ENCODE results near the gene IL22RA2. TPM values are rescaled to one million over a fixed set of nuclear protein-coding genes. Genes with fewer than 3 reads are reported as not detected.

IL22RA2 gene
- total RNA-seq, 1 donor from 2014 or later, result not detected

GRCh38 chr6:137099689-137100403, 73.6 kb downstream of the IL22RA2 start:
- H3K4me3 Mint-ChIP-seq (ENCODE audit: unreplicated experiment), result no peak overlapping the region
- Histone ChIP-seq H4K20me1 (ENCODE audit: insufficient read depth, low read length) (no peaks in the 10 kb centered on the region), H3K27me3 (ENCODE audit: insufficient read depth, low read length) (no peaks in the 10 kb centered on the region), H3K4me1 (ENCODE audit: insufficient read depth, low read length) (no peaks in the 10 kb centered on the region), H3K36me3 (ENCODE audit: insufficient read depth, low read length) (no peaks in the 10 kb centered on the region), H3K27ac (ENCODE audit: low read depth, low read length) (no peak overlapping the region), H3K9ac (ENCODE audit: low read length) (no peak overlapping the region), H2AFZ (ENCODE audit: low read depth, low read length) (no peak overlapping the region), H3K79me2 (ENCODE audit: insufficient read depth, low read length) (no peaks in the 10 kb centered on the region), H3K4me2 (ENCODE audit: low read length) (no peak overlapping the region), H3K4me3 (ENCODE audit: insufficient read depth, low read depth, low read length) (no peak overlapping the region), H3K9me3 (ENCODE audit: insufficient read depth, low read depth, low read length) (no peaks in the 10 kb centered on the region)
- no peak for DNase-seq (ENCODE audit: low read depth)
- H3K4me1 Mint-ChIP-seq (ENCODE audit: low read depth, unreplicated experiment), result no peaks in the 10 kb centered on the region
- H3K27ac Mint-ChIP-seq (ENCODE audit: unreplicated experiment), result no peak overlapping the region
- FAIRE-seq, result no peak
- no peaks in the 10 kb centered on the region for H3K36me3 Mint-ChIP-seq (ENCODE audit: low read depth, unreplicated experiment)
- peaks cover 3% of the 10 kb centered on the region for H3K9me3 Mint-ChIP-seq (ENCODE audit: unreplicated experiment)
- TF ChIP-seq EZH2 (IDR thresholded peaks at IDR 0.05; ENCODE audit: insufficient read depth, low read length), result no peak
- TF ChIP-seq, protein P1, sequence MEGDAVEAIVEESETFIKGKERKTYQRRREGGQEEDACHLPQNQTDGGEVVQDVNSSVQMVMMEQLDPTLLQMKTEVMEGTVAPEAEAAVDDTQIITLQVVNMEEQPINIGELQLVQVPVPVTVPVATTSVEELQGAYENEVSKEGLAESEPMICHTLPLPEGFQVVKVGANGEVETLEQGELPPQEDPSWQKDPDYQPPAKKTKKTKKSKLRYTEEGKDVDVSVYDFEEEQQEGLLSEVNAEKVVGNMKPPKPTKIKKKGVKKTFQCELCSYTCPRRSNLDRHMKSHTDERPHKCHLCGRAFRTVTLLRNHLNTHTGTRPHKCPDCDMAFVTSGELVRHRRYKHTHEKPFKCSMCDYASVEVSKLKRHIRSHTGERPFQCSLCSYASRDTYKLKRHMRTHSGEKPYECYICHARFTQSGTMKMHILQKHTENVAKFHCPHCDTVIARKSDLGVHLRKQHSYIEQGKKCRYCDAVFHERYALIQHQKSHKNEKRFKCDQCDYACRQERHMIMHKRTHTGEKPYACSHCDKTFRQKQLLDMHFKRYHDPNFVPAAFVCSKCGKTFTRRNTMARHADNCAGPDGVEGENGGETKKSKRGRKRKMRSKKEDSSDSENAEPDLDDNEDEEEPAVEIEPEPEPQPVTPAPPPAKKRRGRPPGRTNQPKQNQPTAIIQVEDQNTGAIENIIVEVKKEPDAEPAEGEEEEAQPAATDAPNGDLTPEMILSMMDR (IDR thresholded peaks at IDR 0.05; ENCODE audit: insufficient read depth, low read depth, low read length), result no peak
- H3K27me3 Mint-ChIP-seq (ENCODE audit: low read depth, unreplicated experiment), result no peaks in the 10 kb centered on the region

GRCh38 chr6:137097526-137097925, 75.9 kb downstream of the IL22RA2 start:
- no peak overlapping the region for H3K9ac ChIP-seq (ENCODE audit: low read length)
- Mint-ChIP-seq H3K4me1 (ENCODE audit: low read depth, unreplicated experiment) (no peaks in the 10 kb centered on the region), H3K27me3 (ENCODE audit: low read depth, unreplicated experiment) (no peaks in the 10 kb centered on the region), H3K27ac (ENCODE audit: unreplicated experiment) (no peak overlapping the region), H3K4me3 (ENCODE audit: unreplicated experiment) (no peak overlapping the region), H3K9me3 (ENCODE audit: unreplicated experiment) (no peaks in the 10 kb centered on the region), H3K36me3 (ENCODE audit: low read depth, unreplicated experiment) (no peaks in the 10 kb centered on the region)
- DNase-seq (ENCODE audit: low read depth) (no peak), FAIRE-seq (no peak)
- no peak for TF ChIP-seq EZH2 (IDR thresholded peaks at IDR 0.05; ENCODE audit: insufficient read depth, low read length)
- TF ChIP-seq, protein P1 (IDR thresholded peaks at IDR 0.05; ENCODE audit: insufficient read depth, low read depth, low read length), result no peak
- H3K4me2 ChIP-seq (ENCODE audit: low read length), result no peak overlapping the region
- H3K9me3 ChIP-seq (ENCODE audit: insufficient read depth, low read depth, low read length), result no peaks in the 10 kb centered on the region
- no peak overlapping the region for H2AFZ ChIP-seq (ENCODE audit: low read depth, low read length)
- H3K4me1 ChIP-seq (ENCODE audit: insufficient read depth, low read length), result no peaks in the 10 kb centered on the region
- H3K27ac ChIP-seq (ENCODE audit: low read depth, low read length), result no peak overlapping the region
- no peak overlapping the region for H3K4me3 ChIP-seq (ENCODE audit: insufficient read depth, low read depth, low read length)
- H3K27me3 ChIP-seq (ENCODE audit: insufficient read depth, low read length), result no peaks in the 10 kb centered on the region
- no peaks in the 10 kb centered on the region for H3K79me2 ChIP-seq (ENCODE audit: insufficient read depth, low read length)
- H4K20me1 ChIP-seq (ENCODE audit: insufficient read depth, low read length), result no peaks in the 10 kb centered on the region
- H3K36me3 ChIP-seq (ENCODE audit: insufficient read depth, low read length), result no peaks in the 10 kb centered on the region

DNA sequence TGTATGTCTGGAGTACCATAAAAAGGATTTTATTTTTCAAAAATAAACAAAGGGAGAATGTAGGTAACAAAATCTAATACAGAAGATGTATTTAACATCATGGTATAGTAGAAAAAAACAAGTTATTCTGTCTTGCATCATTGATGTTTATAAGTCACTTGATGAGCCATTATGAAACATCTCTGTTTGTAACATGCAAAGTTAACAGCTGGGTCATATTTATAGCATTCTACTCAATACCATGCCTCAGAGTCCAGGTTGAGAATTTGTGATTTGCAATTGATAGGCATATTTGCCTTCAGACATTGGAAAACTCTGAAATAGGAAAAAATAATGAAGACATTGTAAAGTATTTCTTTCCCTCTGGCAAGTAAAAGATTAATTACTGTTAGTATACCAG, 76.4 kb downstream of the IL22RA2 start:
- no peaks in the 10 kb centered on the region for H4K20me1 ChIP-seq (ENCODE audit: insufficient read depth, low read length)
- no peak for TF ChIP-seq EZH2 (IDR thresholded peaks at IDR 0.05; ENCODE audit: insufficient read depth, low read length)
- TF ChIP-seq, protein P1 (IDR thresholded peaks at IDR 0.05; ENCODE audit: insufficient read depth, low read depth, low read length), result no peak
- Mint-ChIP-seq H3K36me3 (ENCODE audit: low read depth, unreplicated experiment) (no peaks in the 10 kb centered on the region), H3K4me1 (ENCODE audit: low read depth, unreplicated experiment) (peaks cover 2% of the 10 kb centered on the region), H3K27ac (ENCODE audit: unreplicated experiment) (no peak overlapping the region), H3K4me3 (ENCODE audit: unreplicated experiment) (no peak overlapping the region), H3K27me3 (ENCODE audit: low read depth, unreplicated experiment) (no peaks in the 10 kb centered on the region), H3K9me3 (ENCODE audit: unreplicated experiment) (no peaks in the 10 kb centered on the region)
- H2AFZ ChIP-seq (ENCODE audit: low read depth, low read length), result no peak overlapping the region
- no peak overlapping the region for H3K4me3 ChIP-seq (ENCODE audit: insufficient read depth, low read depth, low read length)
- no peaks in the 10 kb centered on the region for H3K27me3 ChIP-seq (ENCODE audit: insufficient read depth, low read length)
- no peak overlapping the region for H3K27ac ChIP-seq (ENCODE audit: low read depth, low read length)
- DNase-seq (ENCODE audit: low read depth) (no peak), FAIRE-seq (no peak)
- no peak overlapping the region for H3K9ac ChIP-seq (ENCODE audit: low read length)
- no peaks in the 10 kb centered on the region for H3K36me3 ChIP-seq (ENCODE audit: insufficient read depth, low read length)
- H3K79me2 ChIP-seq (ENCODE audit: insufficient read depth, low read length), result no peaks in the 10 kb centered on the region
- H3K4me2 ChIP-seq (ENCODE audit: low read length), result no peak overlapping the region
- no peaks in the 10 kb centered on the region for H3K9me3 ChIP-seq (ENCODE audit: insufficient read depth, low read depth, low read length)
- no peaks in the 10 kb centered on the region for H3K4me1 ChIP-seq (ENCODE audit: insufficient read depth, low read length)

Measured in astrocyte (in vitro differentiated cells and primary cell).